H9 (cell line): ENCODE data around the gene KRT3. TPM values are rescaled to one million over a fixed set of nuclear protein-coding genes. Genes with fewer than 3 reads are reported as not detected.

Source experiments
- DNase-seq: peaks from one replicate; pipeline ENCODE4 v3.0.0-alpha.2; 2017
- H2AFZ ChIP-seq: one replicate; pipeline ENCODE4 v1.6.1; 2013; ENCODE audit warnings: mild to moderate bottlenecking, low read length, control low read depth, moderate library complexity
- H2AK5ac ChIP-seq: 2 replicates; pipeline ENCODE4 v1.6.1; 2013; ENCODE audit warnings: low read length, control low read depth, mixed read lengths; ENCODE audit not compliant: insufficient read length
- H2BK120ac ChIP-seq: one replicate; pipeline ENCODE4 v1.6.1; 2013; ENCODE audit warnings: low read depth, mild to moderate bottlenecking, low read length, control low read depth, inconsistent platforms; ENCODE audit not compliant: poor library complexity, severe bottlenecking
- H2BK12ac ChIP-seq: 2 replicates; pipeline ENCODE4 v1.6.1; 2013; ENCODE audit warnings: low read length, control low read depth, mixed read lengths, low read depth; ENCODE audit not compliant: insufficient read length
- H2BK15ac ChIP-seq: 2 replicates; pipeline ENCODE4 v1.6.1; 2013; ENCODE audit warnings: low read depth, low read length, control low read depth
- H2BK20ac ChIP-seq: one replicate; pipeline ENCODE4 v1.6.1; 2013; ENCODE audit warnings: low read depth, mild to moderate bottlenecking, low read length, control low read depth, inconsistent platforms; ENCODE audit not compliant: poor library complexity, severe bottlenecking
- H2BK5ac ChIP-seq: 2 replicates; pipeline ENCODE4 v1.6.1; 2013; ENCODE audit warnings: low read length, control low read depth, mixed read lengths; ENCODE audit not compliant: insufficient read length
- H3K14ac ChIP-seq: 2 replicates; pipeline ENCODE4 v1.6.1; 2013; ENCODE audit warnings: low read length, control low read depth; ENCODE audit not compliant: insufficient read depth
- H3K18ac ChIP-seq: 2 replicates; pipeline ENCODE4 v1.6.1; 2013; ENCODE audit warnings: low read depth, mild to moderate bottlenecking, mixed read lengths, low read length, control low read depth; ENCODE audit not compliant: insufficient read length
- H3K23ac ChIP-seq: 2 replicates; pipeline ENCODE4 v1.6.1; 2013; ENCODE audit warnings: low read length, control low read depth, mixed read lengths, low read depth; ENCODE audit not compliant: insufficient read length
- H3K23me2 ChIP-seq: 2 replicates; pipeline ENCODE4 v1.6.1; 2013; ENCODE audit warnings: low read depth, mild to moderate bottlenecking, mixed read lengths, low read length, control low read depth; ENCODE audit not compliant: insufficient read length, poor library complexity, severe bottlenecking
- H3K27ac ChIP-seq: 2 replicates; pipeline ENCODE4 v1.5.1; 2013; ENCODE audit warnings: low read length, control low read depth, mixed read lengths, low read depth; ENCODE audit not compliant: insufficient read length
- H3K27me3 ChIP-seq: 2 replicates; pipeline ENCODE4 v1.6.1; 2013; ENCODE audit warnings: low read length, control low read depth, inconsistent platforms; ENCODE audit not compliant: insufficient read depth
- H3K4ac ChIP-seq: 2 replicates; pipeline ENCODE4 v1.6.1; 2013; ENCODE audit warnings: low read depth, mild to moderate bottlenecking, control low read depth, inconsistent platforms, low read length, moderate library complexity
- H3K4me1 ChIP-seq: 2 replicates; pipeline ENCODE4 v1.6.1; 2013; ENCODE audit warnings: low read length, control low read depth, inconsistent platforms; ENCODE audit not compliant: insufficient read depth
- H3K4me2 ChIP-seq: 2 replicates; pipeline ENCODE4 v1.6.1; 2013; ENCODE audit warnings: low read length, control low read depth, mixed read lengths; ENCODE audit not compliant: insufficient read length, insufficient read depth
- H3K56ac ChIP-seq: 2 replicates; pipeline ENCODE4 v1.6.1; 2013; ENCODE audit warnings: low read depth, mild to moderate bottlenecking, mixed read lengths, low read length, control low read depth; ENCODE audit not compliant: insufficient read length
- H3K79me1 ChIP-seq: 2 replicates; pipeline ENCODE4 v1.6.1; 2013; ENCODE audit warnings: low read depth, mild to moderate bottlenecking, moderate library complexity, low read length, control low read depth, inconsistent platforms; ENCODE audit not compliant: insufficient read depth, poor library complexity, severe bottlenecking
- H3K79me2 ChIP-seq: 2 replicates; pipeline ENCODE4 v1.6.1; 2013; ENCODE audit warnings: low read length, control low read depth, inconsistent platforms; ENCODE audit not compliant: insufficient read depth
- H3K9ac ChIP-seq: 2 replicates; pipeline ENCODE4 v1.6.1; 2013; ENCODE audit warnings: low read length, control low read depth, mixed read lengths; ENCODE audit not compliant: insufficient read length; ENCODE audit errors: extremely low read depth
- H3K9me3 ChIP-seq: one replicate; pipeline ENCODE4 v1.6.1; 2013; ENCODE audit warnings: low read depth, low read length, inconsistent platforms; ENCODE audit not compliant: control insufficient read depth
- H3T11ph ChIP-seq: one replicate; pipeline ENCODE4 v1.6.1; 2013; ENCODE audit warnings: mild to moderate bottlenecking, low read length, control low read depth, inconsistent platforms
- H4K20me1 ChIP-seq: one replicate; pipeline ENCODE4 v1.6.1; 2013; ENCODE audit not compliant: control insufficient read depth, insufficient read length, insufficient read depth
- H4K5ac ChIP-seq: 2 replicates; pipeline ENCODE4 v1.6.1; 2013; ENCODE audit warnings: low read depth, mild to moderate bottlenecking, mixed read lengths, low read length, control low read depth; ENCODE audit not compliant: insufficient read length
- H4K8ac ChIP-seq: replicated peaks from 2 replicates; pipeline ENCODE4 v1.6.1; 2013; ENCODE audit warnings: low read length, control low read depth, mixed read lengths, low read depth; ENCODE audit not compliant: insufficient read length
- H4K91ac ChIP-seq: 2 replicates; pipeline ENCODE4 v1.6.1; 2013; ENCODE audit warnings: low read depth, mild to moderate bottlenecking, moderate library complexity, mixed read lengths, low read length, control low read depth; ENCODE audit not compliant: insufficient read length
- H3K27ac Mint-ChIP-seq, 3 experiments: 2 replicates in 2 of 3; 3 replicates in 1 of 3; pipeline ENCODE4 v1.8.0; 2020 to 2021; ENCODE audit warnings: mixed read lengths in 3 of 3, mild to moderate bottlenecking in 1 of 3, moderate library complexity in 1 of 3
- H3K27me3 Mint-ChIP-seq: 2 replicates; pipeline ENCODE4 v1.8.0; 2021; ENCODE audit warnings: low read depth, mild to moderate bottlenecking, moderate library complexity, mixed read lengths
- H3K36me3 Mint-ChIP-seq, 3 experiments: 2 replicates in 2 of 3; 3 replicates in 1 of 3; pipeline ENCODE4 v1.8.0; 2020 to 2021; ENCODE audit warnings: low read depth in 3 of 3, mixed read lengths in 3 of 3; ENCODE audit not compliant: insufficient read depth in 1 of 3
- H3K4me1 Mint-ChIP-seq, 2 experiments: 2 replicates each; pipeline ENCODE4 v1.8.0; 2020; ENCODE audit warnings: mixed read lengths in 2 of 2
- H3K4me3 Mint-ChIP-seq, 2 experiments: 2 replicates in 1 of 2; 3 replicates in 1 of 2; pipeline ENCODE4 v1.8.0; 2020 to 2021; ENCODE audit warnings: mild to moderate bottlenecking in 2 of 2, mixed read lengths in 2 of 2, moderate library complexity in 1 of 2
- H3K9me3 Mint-ChIP-seq, 2 experiments: 2 replicates in 1 of 2; 3 replicates in 1 of 2; pipeline ENCODE4 v1.8.0; 2020; ENCODE audit warnings: mild to moderate bottlenecking in 2 of 2, mixed read lengths in 2 of 2, moderate library complexity in 1 of 2
- CTCF ChIP-seq: fragments of 200-600 bp; sonication (generic); conservative IDR thresholded peaks from 3 replicates; pipeline ENCODE4 v1.8.0; 2021; ENCODE audit warnings: antibody characterized with exemption, mild to moderate bottlenecking
- WGBS: extraction: QIAGEN DNeasy Blood & Tissue Kit; methylation state at CpG from one replicate; pipeline ENCODE4 v1.1.7; 2013; ENCODE audit warnings: missing lambda C conversion rate, low lambda C conversion rate, mixed read lengths; ENCODE audit not compliant: insufficient read length; ENCODE audit errors: extremely low coverage; 5-methylcytosine and 5-hydroxymethylcytosine counted together
- total RNA-seq: library from RNA; stranded (reverse); gene quantifications from 2 replicates; pipeline ENCODE4 v1.2.1, GENCODE V29; 2021

KRT3 gene
- total RNA-seq, 1 experiment from 2014 or later: not detected

DNA sequence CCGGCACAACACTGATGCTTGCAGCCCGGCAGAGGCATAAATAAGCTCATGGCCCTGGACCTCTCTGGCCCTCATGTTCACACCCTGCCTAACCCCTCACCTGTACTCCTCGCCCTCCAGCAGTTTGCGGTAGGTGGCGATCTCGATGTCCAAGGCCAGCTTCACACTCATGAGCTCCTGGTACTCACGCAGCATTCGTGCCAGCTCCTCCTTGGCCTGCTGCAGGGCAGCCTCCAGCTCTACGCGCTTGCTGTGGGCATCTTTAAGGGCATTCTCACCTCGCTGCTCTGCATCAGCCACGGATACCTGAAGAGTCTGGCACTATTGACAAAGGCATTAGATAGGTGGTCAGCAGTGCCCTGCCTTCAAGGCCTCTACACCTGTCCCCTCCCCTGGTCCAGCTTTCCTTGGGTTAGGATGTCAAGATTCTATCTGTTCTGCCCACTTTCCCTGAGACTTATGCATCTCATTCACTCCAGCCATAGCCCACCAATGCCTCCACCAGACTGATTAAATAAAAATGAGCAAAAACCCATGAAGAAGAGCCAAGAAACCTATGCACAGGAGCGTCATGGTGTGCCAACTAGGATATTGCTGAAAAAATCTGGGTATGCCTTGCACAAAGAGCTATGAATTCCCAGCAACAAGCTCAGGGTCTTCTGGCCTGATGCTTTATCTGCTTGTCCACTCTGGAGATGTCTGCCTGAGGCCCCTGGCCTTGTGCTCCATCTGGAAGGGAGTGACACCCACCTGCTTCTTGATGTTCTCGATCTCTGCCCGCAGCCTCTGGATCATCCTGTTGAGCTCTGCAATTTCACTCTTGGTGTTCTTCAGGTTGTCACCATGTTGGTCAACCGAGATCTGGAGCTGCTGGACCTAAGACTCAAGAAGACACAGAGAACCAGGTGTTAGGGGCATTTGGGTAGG is 11.9 kb upstream of the KRT3 start:
- no peak overlapping the region for H3K18ac ChIP-seq
- TF ChIP-seq CTCF: no peak
- H2BK15ac ChIP-seq: no peak overlapping the region
- H3K4me1 ChIP-seq: peaks cover 2% of the 10 kb centered on the region; the same call in 1 of the 2 replicates
- H3K27ac ChIP-seq: no peak overlapping the region
- H3K23me2 ChIP-seq: no peaks in the 10 kb centered on the region
- no peak overlapping the region for H2BK12ac ChIP-seq
- H3K9me3 Mint-ChIP-seq: no peaks in the 10 kb centered on the region
- no peaks in the 10 kb centered on the region for H3K79me1 ChIP-seq
- H3K14ac ChIP-seq: no peak overlapping the region
- no peaks in the 10 kb centered on the region for H4K20me1 ChIP-seq
- no peaks in the 10 kb centered on the region for H3K36me3 Mint-ChIP-seq
- H3K27me3 Mint-ChIP-seq: peaks cover 10% of the 10 kb centered on the region
- no peak for DNase-seq
- no peak overlapping the region for H3T11ph ChIP-seq
- H3K4ac ChIP-seq: no peak overlapping the region
- no peak overlapping the region for H2BK20ac ChIP-seq
- H2AK5ac ChIP-seq: no peak overlapping the region
- H3K23ac ChIP-seq: no peak overlapping the region
- no peak overlapping the region for H2BK5ac ChIP-seq
- H3K27me3 ChIP-seq: no peaks in the 10 kb centered on the region
- WGBS: no CpG with 5 or more reads among the region's 16 CpGs
- H4K91ac ChIP-seq: no peak overlapping the region
- peaks cover 19 to 20% of the 10 kb centered on the region in 2 experiments for H3K4me1 Mint-ChIP-seq
- no peak overlapping the region for H2AFZ ChIP-seq
- no peak overlapping the region for H3K4me2 ChIP-seq
- H3K4me3 Mint-ChIP-seq: no peak overlapping the region
- H3K79me2 ChIP-seq: no peaks in the 10 kb centered on the region
- no peak overlapping the region for H4K8ac ChIP-seq
- no peak overlapping the region for H3K27ac Mint-ChIP-seq
- no peak overlapping the region for H3K9ac ChIP-seq
- H3K56ac ChIP-seq: no peak overlapping the region
- H2BK120ac ChIP-seq: no peak overlapping the region
- H3K9me3 ChIP-seq: no peaks in the 10 kb centered on the region
- H4K5ac ChIP-seq: no peak overlapping the region
